HG03060 (cell line): ENCODE results near the gene BTBD1.
A peak's percentile ranks its signal among the peaks of the same experiment; 100 is the strongest.
"Not testable (repeated sequence)": the region's sequence is repeated elsewhere in the genome, so short reads cannot be mapped to it uniquely, and the experiment has no call there.

Experiments used
- ATAC-seq: cut with Tn5 transposase; IDR thresholded peaks from one replicate; pipeline ENCODE4 v1.9.1; 2021; ENCODE audit warnings: low read depth, moderate number of reproducible peaks; ENCODE audit not compliant: unreplicated experiment

BTBD1 gene

DNA sequence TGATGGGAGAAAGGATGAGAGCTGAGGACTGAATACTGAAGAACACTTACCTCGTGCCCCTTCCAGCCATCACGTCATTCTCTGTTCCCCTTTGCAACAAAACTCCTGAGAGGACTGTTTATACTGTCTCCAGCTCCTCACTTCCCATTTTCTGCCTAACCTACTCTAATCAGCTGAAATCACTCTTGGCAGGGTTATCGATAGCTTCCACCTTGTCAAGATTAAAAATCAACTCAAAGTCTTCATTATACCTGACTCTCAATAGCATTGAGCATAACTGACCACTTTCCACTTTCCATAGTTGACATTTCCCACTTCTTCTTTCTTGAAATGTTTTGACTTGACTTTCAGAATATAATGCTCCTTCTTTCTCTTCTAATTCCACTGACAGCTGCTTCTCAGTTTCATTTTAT, 4.3 kb downstream of the BTBD1 start:
- ATAC-seq, result no peak

DNA sequence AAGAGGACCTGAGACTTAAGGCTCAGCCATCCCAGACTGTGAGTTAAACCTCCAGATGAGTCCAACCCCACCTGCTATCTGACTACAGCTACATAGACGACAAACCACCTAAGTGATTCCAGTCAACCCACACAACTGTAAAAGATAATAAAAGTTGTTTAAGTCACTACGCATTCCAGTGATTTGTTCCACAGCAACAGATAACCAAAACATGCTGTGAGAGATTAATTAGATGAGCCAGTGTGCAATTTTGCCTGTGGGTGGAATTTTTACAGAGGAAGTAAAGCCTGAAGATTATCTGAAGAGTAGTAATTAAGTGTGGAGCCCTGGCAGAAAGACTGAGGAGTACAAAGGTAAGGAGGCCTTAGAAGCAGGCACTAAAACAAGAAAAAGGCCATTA, 5.4 kb downstream of the BTBD1 start:
- ATAC-seq, result no peak

DNA sequence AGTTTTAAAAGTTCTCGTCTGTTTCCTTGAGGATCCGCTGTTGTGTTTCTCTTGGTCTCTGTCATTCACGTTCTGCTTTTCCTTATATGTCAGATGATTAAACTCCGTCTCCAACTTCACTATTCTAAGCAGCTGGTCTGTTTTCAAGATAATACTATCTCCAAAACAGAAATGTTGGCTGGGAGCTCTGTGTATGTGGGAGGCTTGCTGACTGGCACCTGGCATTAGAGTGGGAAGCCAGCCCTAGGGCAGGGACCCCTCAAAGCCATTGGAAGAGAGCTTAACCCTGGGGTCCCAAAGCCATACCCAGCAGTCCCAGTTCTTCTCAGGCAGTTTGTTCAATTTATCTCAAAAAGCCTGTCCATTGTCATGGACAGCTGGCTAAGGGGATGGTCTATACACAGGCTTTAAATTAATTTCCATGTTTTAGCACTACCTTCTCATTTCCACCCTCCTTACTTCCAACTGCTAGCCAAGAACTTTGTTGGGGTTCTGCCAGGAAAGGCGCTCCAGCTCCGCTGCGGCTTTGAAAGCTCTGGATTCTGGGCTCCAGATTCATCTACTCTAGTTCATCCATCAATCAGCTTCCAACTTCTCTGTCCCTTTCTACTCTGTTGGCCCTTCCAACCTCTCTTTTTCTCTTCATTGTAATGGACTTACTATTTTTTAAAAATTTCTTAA, 9.2 kb downstream of the BTBD1 start:
- no peak for ATAC-seq

DNA sequence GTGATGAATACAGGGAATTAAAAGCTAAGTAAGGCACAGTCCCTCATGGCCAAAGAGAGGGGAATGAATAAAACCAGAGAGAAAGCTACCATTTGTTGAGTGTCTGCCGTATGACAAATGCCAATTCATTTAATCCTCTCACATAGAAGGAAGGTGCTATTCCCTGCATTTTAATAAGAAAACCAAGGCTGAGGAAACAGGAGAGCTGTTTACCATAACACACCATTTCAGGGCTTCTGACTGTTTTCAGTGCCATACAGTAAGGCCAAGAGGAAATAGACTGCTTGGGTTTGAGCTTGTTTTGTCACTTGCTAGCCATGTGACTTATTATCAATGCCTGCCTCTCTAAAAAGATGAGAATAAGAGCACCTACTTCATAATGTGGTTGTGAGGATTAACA, 10.1 kb downstream of the BTBD1 start:
- ATAC-seq, result no peak

DNA sequence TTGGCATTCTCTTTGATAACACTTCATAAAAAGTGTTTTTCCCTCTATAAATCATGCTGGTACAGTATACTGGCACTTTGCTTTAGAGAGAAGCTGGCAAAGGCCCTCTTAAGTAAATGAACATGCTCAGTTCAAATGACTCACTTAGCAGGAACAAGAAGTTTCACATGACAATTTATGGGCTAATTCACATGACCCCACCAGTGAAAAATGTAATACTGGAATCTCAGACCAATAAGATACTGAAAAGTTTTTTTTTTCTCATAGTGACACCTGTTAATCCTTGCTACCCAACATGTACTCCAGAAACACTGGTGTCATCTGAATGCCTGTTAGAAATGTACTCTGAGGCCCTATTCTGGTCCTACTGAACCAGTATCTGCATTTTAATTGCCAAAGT, 13.9 kb downstream of the BTBD1 start:
- no peak for ATAC-seq

DNA sequence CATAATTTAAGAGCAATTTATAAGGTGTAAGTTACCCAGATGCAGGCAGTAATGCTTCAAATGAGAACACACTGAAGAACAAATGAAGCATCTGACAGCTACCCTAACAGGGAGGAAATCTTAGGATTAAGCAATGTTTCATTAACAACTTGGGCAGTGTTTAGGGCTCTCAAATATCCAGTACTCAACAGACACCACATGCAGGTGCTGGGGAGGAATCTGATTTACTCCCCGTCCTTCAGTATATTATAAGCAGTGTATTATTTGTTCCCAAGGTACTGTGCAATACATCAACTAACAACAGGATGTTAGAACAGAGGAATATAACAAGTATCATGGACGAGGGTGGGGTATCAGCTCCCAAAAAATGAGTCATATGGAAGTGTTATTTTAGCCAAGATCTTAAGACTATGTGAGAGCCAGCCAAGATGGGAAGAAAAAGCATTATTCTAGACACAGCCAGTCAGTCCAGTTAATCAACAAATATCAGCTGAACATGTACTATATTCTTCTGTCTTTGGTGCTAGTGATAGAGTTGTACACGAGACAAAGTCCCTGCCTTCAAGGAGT, 20.4 kb downstream of the BTBD1 start:
- ATAC-seq, result no peak

DNA sequence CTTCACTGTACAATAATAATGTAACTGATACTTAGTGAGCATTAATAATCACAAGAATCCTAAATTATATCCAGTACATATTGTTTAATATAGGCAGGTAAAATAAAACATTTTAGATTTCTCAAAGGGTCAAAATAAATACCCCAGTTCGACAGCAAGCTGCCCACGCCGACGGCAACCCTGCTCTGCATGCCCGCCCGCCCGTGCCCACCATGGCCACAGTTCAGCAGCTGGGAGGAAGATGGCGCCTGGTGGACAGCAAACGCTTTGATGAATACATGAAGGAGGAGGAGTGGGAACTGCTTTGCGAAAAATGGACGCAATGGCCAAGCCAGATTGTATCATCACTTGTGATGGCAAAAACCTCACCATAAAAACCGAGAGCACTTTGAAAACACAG, 22.9 kb downstream of the BTBD1 start:
- ATAC-seq, result no peak

DNA sequence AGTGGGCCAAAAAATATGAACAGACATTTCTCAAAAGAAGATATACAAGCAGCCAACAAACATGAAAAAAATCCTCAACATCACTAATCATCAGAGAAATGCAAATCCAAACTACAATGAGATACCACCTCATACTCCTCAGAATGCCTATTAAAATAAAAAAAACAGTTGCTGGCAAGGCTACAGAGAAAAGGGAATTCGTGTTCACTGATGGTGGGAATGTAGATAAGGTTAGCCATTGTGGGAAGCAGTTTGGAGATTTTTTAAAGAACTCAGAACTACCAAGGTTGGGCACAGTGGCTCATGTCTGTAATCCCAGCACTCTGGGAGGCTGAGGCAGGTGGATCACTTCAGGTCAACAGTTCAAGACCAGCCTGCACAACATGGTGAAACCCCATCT, 27.8 kb downstream of the BTBD1 start:
- ATAC-seq, result no peak

DNA sequence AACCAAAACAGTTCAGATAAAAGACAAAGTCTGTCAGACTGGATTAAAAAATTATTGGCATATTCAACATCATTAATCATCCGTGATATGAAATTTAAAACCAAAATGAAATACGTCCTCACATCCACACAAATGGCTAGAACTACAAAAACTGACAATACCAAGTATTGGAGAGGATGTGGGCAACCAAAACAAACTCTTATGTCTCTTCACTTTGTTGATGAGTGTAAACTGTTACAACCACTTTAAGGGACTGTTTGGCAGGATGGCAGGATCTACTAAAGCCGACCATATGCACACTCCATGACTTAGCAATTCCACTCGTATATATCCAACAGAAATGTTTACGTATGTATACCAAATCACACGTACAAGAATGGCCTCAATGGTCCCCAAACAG, 30.8 kb downstream of the BTBD1 start:
- ATAC-seq, result no peak

DNA sequence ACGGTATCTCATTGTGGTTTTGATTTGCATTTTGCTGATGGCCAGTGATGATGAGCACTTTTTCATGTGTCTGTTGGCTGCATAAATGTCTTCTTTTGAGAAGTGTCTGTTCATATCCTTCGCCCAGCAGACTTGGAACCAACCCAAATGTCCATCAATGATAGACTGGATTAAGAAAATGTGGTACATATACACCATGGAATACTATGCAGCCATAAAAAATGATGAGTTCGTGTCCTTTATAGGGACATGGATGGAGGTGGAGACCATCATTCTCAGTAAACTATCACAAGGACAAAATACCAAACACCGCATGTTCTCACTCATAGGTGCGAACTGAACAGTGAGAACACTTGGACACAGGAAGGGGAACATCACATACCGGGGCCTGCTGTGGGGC, 35.8 kb downstream of the BTBD1 start:
- ATAC-seq, result not testable (repeated sequence)

DNA sequence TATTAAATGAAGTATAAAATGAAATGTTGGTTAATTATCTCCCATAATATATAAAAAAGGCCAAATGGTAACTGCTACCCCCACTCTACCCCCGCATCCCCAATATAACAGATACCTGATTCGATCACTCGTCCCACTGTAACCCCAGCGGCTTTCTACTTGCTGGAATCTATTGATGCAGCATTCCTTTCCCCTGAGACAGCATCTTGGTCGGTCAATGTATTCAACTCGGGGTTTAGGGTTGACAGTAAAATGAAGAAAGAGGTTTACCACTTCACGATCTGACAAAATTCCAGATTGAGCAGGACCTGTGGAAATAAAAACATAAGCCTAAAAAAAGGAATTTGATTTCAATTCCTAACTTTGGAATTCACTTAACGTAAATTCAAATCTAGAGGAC, 37.0 kb downstream of the BTBD1 start:
- no peak for ATAC-seq

DNA sequence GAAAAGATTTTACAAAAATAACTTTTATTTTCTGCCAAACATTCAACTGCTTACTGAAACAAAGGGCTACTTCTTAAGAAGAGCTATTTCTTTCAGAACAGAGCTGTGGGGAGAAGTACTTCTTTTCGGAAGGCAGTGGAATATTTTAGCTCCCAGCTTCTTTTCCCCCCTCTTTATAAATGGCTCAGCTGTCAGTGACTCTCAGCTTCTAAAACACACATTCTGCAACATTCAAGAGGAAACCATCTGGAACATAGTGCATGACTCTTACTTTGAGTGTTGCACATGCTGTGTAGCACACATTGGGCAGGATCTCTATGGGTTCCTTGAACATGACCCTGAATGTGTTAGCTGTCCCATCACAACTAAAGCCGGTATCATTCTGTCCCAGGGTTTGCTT, 48.6 kb downstream of the BTBD1 start:
- no peak for ATAC-seq

DNA sequence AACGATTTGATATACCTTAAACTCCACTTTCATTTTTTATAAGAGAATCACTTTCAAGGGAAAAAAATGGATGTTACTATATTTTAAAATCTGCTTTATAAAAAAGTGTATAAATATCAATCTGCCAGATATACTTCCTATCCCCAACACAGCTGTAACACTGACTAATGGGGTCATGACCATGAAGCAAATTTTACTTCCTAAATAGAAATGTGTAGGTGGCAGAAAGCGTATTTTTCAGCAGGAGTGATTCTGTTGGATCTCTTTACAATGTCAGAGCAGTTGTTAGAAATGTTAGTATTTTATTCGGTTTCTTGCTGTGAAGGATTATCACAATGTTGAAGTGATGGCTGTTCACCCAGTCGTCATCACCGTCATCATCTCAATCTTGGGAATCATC, 50.1 kb downstream of the BTBD1 start:
- no peak for ATAC-seq

DNA sequence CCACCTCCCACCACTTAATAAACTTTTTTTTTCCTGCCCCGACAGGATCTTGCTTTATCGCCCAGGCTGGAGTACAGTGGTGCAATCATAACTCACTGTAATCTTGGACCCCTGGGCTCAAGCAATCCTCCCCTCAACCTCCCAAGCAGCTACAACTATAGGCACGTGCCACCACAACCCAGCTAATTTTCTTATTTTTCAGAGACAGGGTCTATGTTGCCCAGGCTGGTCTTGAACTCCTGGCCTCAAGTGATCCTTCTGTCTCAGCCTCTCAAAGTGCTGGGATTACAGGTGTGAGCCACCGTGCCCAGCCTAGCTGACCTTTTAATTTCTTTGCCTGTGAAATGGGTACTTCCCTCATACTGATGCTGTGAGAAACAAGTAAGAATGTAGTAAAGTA, 51.7 kb downstream of the BTBD1 start:
- ATAC-seq, result no peak

DNA sequence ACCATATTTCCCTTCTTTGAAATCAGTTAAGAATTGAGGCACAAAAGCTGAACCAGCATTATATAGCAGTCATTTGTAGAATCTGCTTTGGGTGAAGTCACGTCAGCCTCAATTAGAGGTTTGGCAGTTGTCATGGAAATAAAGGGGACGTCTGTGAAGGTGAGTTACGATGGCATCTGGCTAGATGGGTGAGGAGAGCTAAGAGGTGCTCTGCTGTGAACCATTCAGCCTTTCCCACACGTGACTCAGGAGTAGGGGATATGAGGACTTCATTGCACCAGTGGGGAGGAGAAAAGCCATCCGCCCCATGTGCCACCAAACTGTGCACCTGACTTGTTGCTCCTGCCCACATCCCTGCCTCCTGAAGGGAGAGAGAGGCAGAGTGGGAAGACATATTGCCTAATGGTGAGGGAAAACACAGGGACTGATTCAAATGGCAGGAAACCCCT, 52.8 kb downstream of the BTBD1 start:
- ATAC-seq, result no peak

DNA sequence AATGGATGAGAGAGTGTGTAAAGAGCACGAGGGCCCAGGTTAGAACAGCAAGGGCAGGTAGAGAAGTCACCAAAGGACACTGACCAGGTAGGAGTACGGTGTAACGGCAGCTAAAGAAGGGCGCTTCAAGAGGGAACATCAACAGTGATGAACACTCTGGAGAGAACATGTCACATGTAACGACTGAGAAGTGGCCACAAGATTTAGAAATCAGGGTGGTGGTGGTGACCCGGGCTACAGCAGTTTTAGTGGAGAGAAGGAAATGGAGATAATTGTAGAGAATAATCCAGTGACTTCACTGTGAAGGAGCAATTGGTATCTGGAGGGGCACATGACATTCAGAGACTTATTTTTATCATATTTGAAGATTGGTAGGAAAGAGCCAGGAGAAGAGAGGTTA, 54.4 kb downstream of the BTBD1 start:
- no peak for ATAC-seq

DNA sequence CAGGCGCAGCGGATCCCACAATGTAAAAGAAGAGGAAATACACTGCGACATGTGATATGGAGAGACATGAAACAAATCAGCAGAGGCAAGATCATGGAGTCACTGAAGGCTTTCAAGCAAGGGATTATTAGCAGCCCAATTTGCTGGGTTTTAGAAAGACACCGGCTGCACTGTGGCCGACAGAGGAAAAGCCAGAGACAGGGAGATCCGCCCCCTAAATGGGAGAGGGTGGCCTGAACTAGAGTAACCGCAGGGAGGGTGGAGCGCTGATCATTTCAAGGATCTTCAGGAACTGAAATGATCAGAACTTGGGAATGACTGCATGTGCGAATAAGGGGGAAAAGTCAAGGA, 55.0 kb downstream of the BTBD1 start:
- no peak for ATAC-seq

DNA sequence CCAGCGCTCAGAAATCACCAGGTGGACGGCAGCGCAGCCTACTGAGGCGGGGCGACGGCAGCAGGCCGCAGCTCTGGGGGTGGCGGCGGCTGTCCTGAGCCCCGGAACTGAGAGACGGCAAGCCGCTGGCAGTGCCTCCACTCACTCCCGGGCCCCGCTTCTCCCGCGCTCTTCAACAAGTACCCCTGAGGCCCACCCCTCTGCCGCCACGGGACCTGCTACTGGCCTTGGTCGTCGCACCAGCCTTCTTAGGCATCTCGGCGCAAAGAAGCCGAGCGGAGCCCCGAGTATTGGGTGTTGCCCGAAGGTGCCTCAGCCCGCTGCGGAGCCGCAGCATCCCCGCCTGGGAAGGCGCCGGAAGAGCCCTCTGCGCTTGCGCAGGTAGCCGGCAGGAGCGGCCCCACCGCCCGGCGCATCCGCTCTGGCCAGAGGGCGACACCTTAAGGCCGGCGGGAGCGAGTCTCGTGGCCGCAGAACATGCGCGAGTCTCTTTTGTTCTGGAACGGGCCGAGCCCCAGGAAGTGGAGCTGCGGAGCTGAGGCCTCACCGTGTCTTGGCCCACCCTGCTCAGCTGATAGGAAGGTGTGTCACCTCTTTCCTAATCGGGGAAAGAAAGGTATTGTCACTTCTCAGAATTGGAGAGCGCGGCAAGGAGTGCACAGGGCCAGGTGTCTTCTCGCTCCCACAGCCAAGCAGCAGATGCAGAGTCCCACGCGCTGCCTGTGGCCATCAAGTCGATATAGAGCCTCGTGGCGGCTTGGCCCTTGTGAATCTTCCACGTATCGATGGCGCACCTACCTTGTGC, 55.6 kb downstream of the BTBD1 start, which contains the start of gene C15orf40:
Gene C15orf40, minus strand, starts transcription at position 369 of the 805 bp plus-strand sequence. Its CDS starts 32 bp downstream, at position 337.
- peak; percentile 77 for ATAC-seq

DNA sequence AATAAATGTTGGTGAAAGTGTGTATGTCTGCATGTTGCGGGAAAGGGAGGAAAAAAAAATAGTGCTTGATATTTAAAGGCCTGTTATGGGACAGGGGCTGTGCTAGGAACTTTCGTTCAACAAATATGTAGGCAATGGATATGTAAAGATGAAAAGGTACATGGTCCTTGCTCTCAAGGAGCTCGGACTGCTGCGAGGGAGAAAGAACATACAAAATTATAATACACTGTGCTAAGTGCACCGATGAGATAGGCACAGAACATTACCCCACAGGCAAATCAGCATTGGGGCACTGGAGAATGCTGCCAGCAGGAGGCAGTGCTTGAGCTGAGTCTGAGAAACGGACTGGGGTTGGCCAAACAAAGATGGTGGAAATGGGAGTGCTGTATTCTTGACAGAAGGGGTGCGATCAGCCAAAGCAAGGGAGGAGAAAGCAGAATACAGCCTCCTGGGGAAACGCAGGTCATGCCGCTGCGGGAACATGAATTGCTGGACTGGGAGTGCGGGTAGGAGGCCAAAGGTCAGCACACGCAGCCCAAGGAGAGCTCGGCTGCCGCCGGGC, 56.3 kb downstream of the BTBD1 start:
- ATAC-seq, result peak; percentile 44

DNA sequence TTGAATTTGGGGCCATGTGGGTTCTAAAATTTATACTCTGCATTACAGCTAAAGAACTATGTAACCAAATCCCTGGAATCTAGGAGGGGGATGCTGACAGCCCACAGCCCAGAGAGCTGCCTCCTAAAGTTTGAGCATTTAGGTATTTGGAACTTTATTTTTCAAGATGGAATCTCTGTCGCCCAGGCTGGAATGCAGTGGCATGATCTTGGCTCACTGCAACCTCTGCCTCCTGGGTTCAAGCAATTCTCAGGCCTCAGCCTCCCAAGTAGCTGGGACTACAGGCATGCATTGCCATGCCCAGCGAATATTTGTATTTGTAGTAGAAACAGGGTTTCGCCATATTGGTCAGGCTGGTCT, 66.4 kb downstream of the BTBD1 start:
- ATAC-seq, result not testable (repeated sequence)

DNA sequence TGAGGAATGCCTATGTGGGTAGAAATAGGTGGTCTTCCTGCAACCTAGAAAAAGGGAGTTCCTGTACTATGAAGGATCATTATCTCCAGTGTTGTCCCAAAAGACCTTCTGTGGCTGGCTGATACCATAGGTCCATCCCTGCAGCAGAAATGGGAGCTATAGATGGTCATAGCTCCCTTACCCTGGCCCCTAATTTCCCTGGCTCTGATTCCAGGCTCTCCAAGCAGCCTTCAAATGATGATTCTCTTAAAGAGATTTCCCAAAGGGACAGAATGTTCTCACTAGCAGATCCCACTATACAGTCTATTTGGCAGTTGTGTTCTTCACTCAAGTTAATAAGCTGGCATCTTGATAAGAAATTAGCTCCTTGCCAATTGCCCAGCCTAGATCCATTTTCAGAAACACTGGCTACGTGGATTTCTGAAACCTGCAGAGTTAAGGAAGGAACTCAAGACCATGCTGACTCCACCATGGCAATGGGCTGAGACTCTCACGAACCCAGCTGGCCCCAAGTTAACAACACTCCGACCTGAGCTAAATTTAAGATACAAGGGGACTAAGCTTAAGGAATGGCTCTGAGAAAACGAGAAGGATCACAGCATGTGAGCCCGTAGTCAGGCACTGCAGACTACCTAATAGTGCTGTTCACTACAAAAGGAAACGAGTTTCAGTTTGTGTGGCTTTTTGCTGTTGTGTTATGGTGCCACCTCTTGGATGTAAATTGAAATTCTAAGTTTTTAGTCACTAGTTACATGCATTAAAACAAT, 67.0 kb downstream of the BTBD1 start:
- ATAC-seq, result peak; percentile 65
